Muscle layer of duodenum (tissue), 2 donors: Measurements from ENCODE around the gene IDH3G.

Experiments used
- H3K27ac ChIP-seq: one replicate; pipeline ENCODE4 v1.7.0; 2013; ENCODE audit warnings: mild to moderate bottlenecking, low read length
- H3K27me3 ChIP-seq: one replicate; pipeline ENCODE4 v1.7.0; 2013; ENCODE audit warnings: low read depth, mild to moderate bottlenecking, control low read depth, low read length
- H3K36me3 ChIP-seq, 2 donors: one replicate each; pipeline ENCODE4 v1.7.0; 2013; ENCODE audit warnings: low read length in 2 of 2, control low read depth in 1 of 2, mild to moderate bottlenecking in 1 of 2; ENCODE audit not compliant: insufficient read depth in 2 of 2, control insufficient read depth in 1 of 2
- H3K4me1 ChIP-seq, 2 donors: one replicate each; pipeline ENCODE4 v1.7.0; 2013; ENCODE audit warnings: low read length in 2 of 2, mild to moderate bottlenecking in 2 of 2, control low read depth in 1 of 2, moderate library complexity in 1 of 2; ENCODE audit not compliant: insufficient read depth in 2 of 2, control insufficient read depth in 1 of 2
- H3K4me3 ChIP-seq, 2 donors: one replicate each; pipeline ENCODE4 v1.7.0; 2013; ENCODE audit warnings: low read length in 2 of 2, low read depth in 1 of 2, mild to moderate bottlenecking in 1 of 2
- H3K9me3 ChIP-seq, 2 donors: one replicate each; pipeline ENCODE4 v1.7.0; 2013; ENCODE audit warnings: low read length in 2 of 2, control low read depth in 1 of 2, mild to moderate bottlenecking in 1 of 2; ENCODE audit not compliant: control insufficient read depth in 1 of 2
- donor health status: healthy.

Gene IDH3G

DNA sequence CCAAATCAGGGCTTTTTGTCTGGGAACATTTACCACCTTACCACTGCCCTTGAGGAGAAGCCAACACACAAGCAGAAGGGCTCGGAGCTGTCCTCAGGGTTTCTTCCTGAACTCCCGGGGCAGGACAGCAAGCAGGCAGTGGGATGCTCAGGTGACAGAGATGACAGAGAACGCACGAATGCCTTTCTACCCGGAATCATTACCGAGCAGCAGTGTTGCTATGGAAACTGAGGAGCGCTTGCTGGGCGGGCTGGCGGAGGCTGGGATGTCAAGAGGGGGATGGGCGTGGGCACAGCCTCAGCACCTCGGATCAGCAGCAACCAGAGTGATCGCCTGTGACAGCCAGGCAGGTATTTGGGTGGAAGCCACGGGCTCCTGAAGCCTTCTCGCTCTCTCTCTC is 18.0 kb upstream of the IDH3G start:
- Histone ChIP-seq H3K9me3 (no peaks in the 10 kb centered on the region), H3K4me3 (no peak overlapping the region), H3K27ac (no peak overlapping the region), H3K36me3 (no peaks in the 10 kb centered on the region), H3K27me3 (no peaks in the 10 kb centered on the region), H3K4me1 (no peaks in the 10 kb centered on the region)

DNA sequence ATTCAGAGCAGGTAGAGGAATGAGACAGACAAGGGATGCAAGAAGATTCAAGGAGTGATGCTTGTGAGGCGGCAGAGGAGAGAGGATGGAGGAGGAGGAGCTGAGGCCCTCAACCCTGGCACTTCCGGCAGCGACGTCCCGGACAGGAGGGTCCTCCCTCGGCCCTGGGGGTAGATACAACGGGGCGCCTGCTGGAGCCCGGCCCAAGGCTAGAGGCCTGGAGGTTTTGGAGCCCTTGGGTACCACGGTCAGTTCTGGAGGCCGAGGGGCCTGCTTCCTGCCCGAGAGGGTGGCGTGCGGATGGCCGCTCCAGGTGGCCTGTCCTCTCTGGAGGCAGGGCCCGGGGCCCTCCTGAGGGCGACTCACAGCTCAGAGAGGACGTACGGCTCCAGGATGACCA is 13.8 kb upstream of the IDH3G start:
- Histone ChIP-seq H3K36me3 (no peaks in the 10 kb centered on the region), H3K9me3 (no peaks in the 10 kb centered on the region), H3K27me3 (no peaks in the 10 kb centered on the region), H3K27ac (no peak overlapping the region), H3K4me1 (no peaks in the 10 kb centered on the region), H3K4me3 (no peak overlapping the region)

DNA sequence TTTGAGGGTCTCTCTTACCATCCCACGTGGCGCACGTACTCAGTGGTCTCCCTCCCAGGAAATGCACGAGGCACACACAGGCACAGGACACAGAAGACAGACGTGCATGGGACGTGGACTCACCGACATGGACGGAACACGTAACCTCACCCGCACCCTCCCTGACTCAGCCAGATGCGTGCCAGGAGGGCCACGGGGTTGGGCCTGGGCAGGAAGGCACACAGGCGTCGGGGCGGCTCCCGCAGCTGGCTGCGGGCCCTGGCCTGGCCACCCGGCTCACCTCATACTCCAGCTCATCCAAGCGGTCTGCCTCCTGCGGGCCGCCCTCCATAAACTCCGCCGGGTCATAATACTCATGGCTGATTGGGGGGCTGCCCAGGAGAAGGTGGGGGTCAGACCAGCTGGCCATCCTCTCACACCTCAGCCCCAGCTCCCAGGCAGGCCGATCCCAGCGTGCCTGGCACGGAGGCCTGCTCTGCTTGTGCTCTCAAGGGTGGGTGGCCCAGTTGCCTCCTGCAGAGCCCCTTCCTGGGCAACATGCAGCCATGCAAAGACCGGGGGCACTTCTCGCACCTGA is 12.9 kb upstream of the IDH3G start:
- Histone ChIP-seq H3K9me3 (no peaks in the 10 kb centered on the region), H3K27me3 (no peaks in the 10 kb centered on the region), H3K4me1 (no peaks in the 10 kb centered on the region), H3K36me3 (no peaks in the 10 kb centered on the region), H3K27ac (no peak overlapping the region), H3K4me3 (no peak overlapping the region)

DNA sequence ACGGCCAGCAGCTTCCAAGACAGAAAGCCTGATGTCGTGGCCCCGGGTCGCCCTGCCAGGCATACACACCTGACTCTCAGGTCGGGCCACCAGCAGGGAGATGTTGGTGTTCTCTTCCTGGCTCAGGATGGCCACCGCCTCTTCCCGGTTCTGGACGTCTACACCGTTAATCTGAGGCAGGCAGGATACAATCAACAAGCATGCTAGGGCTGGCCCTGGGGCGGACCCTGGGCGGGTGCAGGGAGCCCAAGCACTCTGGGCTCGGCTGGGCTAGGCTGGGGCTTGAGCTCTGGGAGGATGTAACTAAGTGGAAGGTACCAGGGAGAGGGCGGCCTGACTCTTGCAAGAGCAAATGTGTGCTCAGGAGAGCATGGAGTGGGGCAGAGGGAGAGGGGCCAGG is 11.3 kb upstream of the IDH3G start:
- H3K4me1 ChIP-seq: no peaks in the 10 kb centered on the region
- H3K4me3 ChIP-seq: no peak overlapping the region
- H3K36me3 ChIP-seq: no peaks in the 10 kb centered on the region
- no peaks in the 10 kb centered on the region for H3K9me3 ChIP-seq
- no peaks in the 10 kb centered on the region for H3K27me3 ChIP-seq
- no peak overlapping the region for H3K27ac ChIP-seq

DNA sequence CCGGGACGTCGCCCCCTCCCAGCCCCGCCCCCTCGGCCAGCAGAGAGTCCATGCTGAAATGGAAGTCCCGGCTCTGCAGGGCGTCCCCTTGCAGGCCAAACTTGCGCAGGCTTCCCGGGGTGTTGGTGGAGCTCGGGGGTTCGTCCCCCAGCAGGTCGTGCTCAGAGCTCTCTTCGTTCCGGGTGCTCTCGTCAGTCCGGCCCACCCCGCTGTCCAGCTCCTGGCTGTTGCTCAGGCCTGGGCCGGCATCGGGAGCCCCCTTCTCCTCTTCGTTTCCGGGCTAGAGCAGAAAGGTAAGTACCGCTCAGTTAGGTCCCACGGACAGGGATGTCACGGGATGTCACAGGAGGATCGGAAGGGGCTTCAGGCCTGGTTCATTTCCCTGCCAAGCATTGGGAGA is 10.4 kb upstream of the IDH3G start:
- no peaks in the 10 kb centered on the region for H3K27me3 ChIP-seq
- no peaks in the 10 kb centered on the region for H3K36me3 ChIP-seq
- no peak overlapping the region for H3K27ac ChIP-seq
- H3K4me3 ChIP-seq: no peak overlapping the region
- H3K9me3 ChIP-seq: no peaks in the 10 kb centered on the region
- H3K4me1 ChIP-seq: no peaks in the 10 kb centered on the region

DNA sequence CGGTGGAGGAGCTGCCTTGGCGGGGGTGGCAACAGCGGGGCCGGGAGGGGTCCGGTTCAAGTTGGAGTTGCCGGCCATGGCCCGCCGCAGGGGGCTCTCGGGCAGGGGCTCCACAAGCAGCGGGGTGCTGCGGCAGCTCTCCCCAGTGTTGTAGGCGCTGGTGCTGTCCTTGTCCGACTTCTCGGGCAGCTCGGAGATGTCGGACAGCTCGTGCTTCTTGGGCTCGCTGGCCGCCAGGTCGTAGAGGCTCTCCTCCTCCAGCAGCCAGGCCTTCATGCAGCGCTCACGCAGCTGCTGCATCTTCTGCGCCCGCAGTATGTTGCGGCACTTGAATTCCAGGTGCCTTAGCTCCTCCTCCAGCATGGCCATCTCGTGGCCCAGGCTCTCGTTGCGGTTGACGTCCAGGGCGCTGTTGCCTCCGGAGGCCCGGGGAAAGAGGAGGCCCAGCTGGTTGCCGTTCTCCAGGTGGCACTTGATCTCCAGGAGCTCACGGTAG is 10.0 kb upstream of the IDH3G start:
- H3K27ac ChIP-seq: no peak overlapping the region
- no peaks in the 10 kb centered on the region for H3K36me3 ChIP-seq
- no peaks in the 10 kb centered on the region for H3K9me3 ChIP-seq
- no peaks in the 10 kb centered on the region for H3K4me1 ChIP-seq
- no peaks in the 10 kb centered on the region for H3K27me3 ChIP-seq
- H3K4me3 ChIP-seq: no peak overlapping the region

DNA sequence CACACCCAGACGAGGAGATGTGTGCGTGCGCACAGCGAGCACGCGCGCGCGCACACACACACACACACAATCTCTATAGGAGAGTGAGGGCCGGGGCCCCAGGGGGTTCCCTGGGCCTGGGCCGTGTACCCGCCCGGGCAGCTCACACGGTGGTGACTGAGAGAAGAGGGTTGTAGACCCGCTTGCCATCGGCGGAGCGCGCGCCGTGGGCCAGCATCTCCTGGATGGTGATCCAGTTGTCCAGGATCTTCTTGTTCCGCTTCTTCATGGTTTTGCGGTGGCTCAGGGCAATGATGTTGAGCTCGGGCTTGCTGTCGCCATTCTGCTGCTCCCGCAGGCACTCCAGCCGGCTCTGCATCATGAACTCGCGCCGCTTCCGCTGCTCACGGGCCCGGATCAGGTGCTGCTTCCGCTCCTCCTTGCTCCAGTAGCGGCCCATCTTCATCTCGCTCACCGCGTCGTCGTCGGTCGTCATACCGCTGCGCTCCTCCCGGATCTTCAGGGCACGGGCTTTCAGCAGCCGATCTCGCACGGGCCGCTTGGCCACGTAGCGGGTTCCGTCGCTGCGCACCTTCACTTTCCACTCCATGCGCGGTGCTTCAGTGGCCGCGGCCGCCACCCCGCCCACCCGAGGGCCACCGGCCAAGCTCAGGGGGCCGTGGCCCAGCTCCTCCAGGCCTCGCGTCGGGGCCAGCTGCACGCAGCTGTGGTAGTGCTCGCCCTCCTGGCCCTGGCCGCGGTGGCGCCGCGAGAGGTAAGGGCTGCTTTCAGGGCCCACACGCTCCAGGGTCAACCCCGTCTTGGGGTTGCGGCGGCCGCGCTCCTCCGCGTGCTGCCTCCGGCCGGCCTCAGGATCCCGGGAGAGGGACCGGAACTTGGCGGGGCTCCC is 9.3 kb upstream of the IDH3G start:
- no peak overlapping the region for H3K4me3 ChIP-seq
- H3K4me1 ChIP-seq: no peaks in the 10 kb centered on the region
- H3K27ac ChIP-seq: no peak overlapping the region
- no peaks in the 10 kb centered on the region for H3K9me3 ChIP-seq
- no peaks in the 10 kb centered on the region for H3K36me3 ChIP-seq
- H3K27me3 ChIP-seq: no peaks in the 10 kb centered on the region

DNA sequence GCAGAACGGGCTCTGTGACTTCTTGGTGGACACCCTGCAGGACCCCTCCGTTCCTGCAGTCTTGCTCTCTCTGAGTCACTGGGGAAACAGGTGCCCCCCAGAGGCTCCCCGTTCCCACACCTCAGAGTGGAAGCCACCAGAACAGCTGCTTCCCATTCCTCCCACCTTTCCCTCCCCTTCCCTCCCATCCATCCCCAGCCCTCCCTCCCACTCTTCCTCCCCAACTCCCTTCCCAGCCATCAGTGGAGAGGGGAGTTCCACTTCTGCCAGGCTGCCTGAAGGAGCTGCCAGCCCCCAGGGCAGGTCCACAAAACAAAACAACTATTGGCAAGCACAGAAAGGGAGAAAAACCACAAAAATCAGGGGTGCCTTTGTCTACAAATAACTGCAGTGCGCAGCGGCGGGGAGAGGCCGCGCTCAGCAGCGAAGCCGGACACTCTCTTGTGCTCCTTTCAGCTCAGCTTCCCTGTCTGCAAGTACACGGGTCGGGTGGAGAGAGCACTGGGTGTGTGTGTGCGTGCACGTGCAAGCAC is 8.4 kb upstream of the IDH3G start:
- Histone ChIP-seq H3K4me3 (no peak overlapping the region), H3K4me1 (no peaks in the 10 kb centered on the region), H3K9me3 (no peaks in the 10 kb centered on the region), H3K27me3 (no peaks in the 10 kb centered on the region), H3K36me3 (peaks cover 0 to under 1% of the 10 kb centered on the region in 2 donors), H3K27ac (no peak overlapping the region)

DNA sequence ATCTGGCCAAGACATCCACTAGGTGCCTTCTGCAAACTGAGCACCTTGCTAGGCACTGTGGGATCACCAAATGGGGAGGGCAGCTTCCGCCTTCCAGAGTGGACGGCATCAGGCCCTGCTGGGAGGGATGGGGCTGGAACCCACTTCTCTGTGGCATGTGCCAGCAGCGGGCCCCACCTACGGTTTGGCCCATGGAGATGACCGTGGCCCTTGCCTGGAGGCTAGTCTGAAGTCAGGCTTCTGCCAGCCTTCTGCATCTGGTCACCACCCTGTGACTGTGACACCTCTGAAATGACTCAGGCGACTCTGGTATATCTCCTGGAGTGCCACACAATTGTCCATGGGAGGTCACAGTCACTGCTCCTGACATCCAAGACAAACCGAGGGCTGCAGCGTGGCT is 7.5 kb upstream of the IDH3G start:
- Histone ChIP-seq H3K36me3 (peaks cover 0 to 9% of the 10 kb centered on the region in 2 donors), H3K4me3 (no peak overlapping the region), H3K9me3 (no peaks in the 10 kb centered on the region), H3K4me1 (no peaks in the 10 kb centered on the region), H3K27me3 (no peaks in the 10 kb centered on the region), H3K27ac (no peak overlapping the region)

DNA sequence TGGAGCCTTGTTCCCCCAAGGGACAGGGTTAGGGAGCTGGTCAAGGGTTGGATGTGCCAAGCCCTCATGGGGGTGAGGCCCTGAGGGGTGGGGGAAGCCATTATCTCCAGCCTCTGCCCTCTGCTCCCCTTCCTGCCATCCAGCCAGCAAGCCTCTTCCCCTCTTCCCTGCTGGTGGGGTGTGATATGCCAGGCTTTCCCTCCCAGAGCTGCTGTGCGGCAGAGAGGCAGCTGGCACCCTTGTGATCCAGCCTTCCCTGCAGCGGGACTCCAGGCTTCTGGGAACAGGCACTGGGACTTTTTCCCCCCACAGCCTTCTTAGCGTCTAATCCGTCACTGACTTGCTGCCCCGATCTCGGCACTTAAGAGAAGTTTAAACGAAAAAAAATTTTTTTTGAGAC is 6.6 kb upstream of the IDH3G start:
- H3K27me3 ChIP-seq: no peaks in the 10 kb centered on the region
- peaks cover 0 to 9% of the 10 kb centered on the region in 2 donors for H3K36me3 ChIP-seq
- H3K9me3 ChIP-seq: no peaks in the 10 kb centered on the region
- no peak overlapping the region for H3K4me3 ChIP-seq
- H3K4me1 ChIP-seq: peaks cover 0 to 4% of the 10 kb centered on the region in 2 donors
- no peak overlapping the region for H3K27ac ChIP-seq

DNA sequence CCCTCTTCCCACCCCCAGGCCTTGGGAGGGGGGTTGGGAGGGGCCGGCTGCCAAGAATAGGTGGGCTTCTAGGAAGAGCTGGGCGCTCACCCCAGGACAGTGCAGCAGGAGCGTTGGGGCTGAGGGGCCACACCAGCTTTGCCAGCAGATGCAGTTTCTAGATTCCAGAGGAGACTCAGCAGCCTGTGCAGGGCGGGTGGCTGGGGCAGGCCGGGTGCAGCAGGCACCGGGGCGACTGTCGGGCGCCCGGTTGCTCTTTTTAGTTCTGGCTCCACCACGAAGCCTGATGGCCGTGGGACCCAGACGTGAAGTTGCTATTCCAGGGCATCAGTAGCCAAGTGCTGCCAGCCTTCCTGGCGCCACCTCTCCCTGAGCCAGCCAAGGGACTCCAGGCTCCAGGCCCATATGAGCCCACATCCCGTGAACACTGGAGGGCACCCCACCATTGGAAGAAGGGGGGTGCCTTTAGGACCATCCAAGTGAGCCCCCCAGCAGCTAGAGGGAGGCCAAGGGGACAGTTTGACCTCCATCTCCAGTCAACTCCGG is 6.1 kb upstream of the IDH3G start:
- H3K9me3 ChIP-seq: no peaks in the 10 kb centered on the region
- H3K4me3 ChIP-seq: no peak overlapping the region
- no peaks in the 10 kb centered on the region for H3K27me3 ChIP-seq
- peaks cover 0 to 9% of the 10 kb centered on the region in 2 donors for H3K36me3 ChIP-seq
- H3K27ac ChIP-seq: no peak overlapping the region
- peaks cover 0 to 9% of the 10 kb centered on the region in 2 donors for H3K4me1 ChIP-seq
